MV-4-11 (cell line): ENCODE results near the gene CYTL1.
A peak's percentile ranks its signal among the peaks of the same experiment; 100 is the strongest.
"Not testable (repeated sequence)": the region's sequence is repeated elsewhere in the genome, so short reads cannot be mapped to it uniquely, and the experiment has no call there.

ENCODE experiments used
- DNase-seq: peaks from one replicate; lab custom pipeline; 2025; lab: John Stamatoyannopoulos, UW

CYTL1 gene

GRCh38 chr4:5019274-5019673, at the start of gene CYTL1:
CYTL1 (minus strand) TSS chr4:5019458; CDS start chr4:5019445, 13 bp downstream.
- no peak for DNase-seq

- no peak for DNase-seq
Observed at GRCh38 chr4:5067908-5068307, 48.6 kb upstream of the CYTL1 start.

- DNase-seq, result not testable (repeated sequence)
Observed at GRCh38 chr4:5066968-5067367, 47.7 kb upstream of the CYTL1 start.

GRCh38 chr4:5066101-5066500, 46.8 kb upstream of the CYTL1 start:
- no peak for DNase-seq

DNA sequence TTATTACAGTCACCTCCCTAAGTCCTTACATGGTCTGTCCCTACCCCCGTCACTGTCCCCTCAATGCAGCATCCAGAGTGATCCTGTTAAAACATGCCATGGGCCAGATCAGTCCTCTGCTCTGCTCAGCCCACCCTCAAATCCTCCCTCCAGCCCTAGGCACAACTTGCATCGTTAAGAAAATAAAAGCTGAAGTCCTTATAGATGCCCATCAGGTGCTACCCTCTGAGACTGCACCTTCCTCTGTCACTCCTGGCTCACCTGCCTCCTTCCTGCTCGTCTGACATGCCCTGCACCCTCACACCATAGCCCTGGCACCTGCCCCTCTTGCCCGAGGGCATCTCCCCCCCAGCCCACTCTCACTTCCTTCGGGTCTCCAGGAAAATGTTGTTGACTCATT, 36.2 kb upstream of the CYTL1 start:
- no peak for DNase-seq

GRCh38 chr4:5054532-5054931, 35.3 kb upstream of the CYTL1 start:
- DNase-seq, result no peak

DNA sequence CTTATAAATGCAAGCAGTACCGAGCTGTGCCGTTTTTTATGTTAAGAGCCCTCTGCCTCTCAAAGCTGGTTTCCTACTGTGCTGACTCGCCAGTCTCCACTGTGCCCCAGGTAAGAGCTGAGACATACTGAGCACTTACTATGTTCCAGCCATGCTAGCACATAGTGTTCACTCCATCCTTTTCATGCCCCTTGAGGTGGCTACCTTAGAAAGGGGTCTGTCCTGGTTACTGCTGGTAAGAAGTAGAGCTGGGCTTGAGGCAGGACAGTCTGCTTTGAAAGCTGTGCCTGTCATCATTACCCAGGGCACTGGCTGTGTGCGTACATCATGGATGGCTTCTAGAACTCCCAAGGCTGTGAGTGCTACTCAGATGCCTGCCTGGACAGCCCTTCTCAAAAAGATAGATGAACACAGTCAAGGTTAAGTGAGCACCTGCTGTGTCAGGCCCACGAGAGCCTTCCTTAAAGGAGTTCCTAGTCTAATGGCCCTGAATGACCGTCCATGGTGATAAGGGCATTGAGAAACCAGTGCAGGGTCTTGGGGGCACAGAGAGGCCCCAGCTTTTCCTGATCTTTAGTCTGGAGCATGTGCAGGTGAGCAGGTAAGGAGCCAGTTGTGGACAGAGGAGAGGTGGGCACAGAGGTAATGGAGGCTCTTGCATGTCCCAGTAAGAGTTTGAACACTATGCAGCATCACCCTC, 33.6 kb upstream of the CYTL1 start:
- DNase-seq, result no peak

- no peak for DNase-seq
Observed at GRCh38 chr4:5052204-5052702, 33.0 kb upstream of the CYTL1 start.

DNA sequence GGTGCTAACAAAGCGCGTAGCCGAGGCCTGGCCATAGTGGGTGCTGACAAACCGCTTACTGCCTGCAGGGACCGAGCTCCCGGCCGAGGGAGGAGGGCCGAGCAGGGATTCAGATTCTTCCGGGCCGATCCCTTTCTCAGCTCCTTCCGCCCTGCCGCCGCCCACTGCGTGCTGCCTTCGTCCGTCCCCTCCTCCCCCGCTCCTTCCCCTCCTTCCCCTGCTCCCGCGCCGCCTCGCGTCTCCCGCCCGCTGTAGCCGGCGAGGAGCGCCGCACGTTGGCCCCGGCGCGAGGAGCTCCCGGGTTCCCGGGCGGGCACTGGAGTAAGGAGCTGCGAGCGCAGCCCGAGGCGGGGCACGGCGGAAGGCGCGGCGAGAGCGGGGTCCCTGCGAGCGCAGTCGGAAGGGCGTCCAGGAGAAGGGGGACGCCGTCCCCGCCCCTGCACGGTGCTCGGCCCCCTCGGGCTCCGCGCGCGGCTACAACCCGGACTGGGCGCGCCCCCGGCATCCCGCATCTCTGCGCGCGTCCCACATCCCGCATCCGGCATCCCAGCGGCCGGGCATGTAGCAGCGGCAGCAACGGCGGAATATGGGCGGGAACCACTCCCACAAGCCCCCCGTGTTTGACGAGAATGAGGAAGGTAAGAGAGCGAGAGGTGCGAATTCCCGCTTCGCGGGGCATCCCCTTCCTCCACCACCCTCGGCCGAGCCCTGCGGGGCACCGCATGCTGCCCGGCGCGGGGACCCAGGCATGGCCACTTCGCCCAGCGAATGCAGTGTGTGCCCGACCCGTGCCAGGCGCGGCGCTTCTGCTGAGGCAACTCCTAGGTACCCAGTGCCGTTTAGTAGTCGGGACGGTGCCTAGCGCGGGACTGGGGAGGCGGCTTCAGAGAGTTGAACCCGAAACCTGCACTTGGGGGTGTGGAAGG, 32.3 kb upstream of the CYTL1 start, which contains the start of gene STK32B:
STK32B (plus strand) TSS at position 203 of the 926 bp plus-strand sequence.
- DNase-seq, result no peak

DNA sequence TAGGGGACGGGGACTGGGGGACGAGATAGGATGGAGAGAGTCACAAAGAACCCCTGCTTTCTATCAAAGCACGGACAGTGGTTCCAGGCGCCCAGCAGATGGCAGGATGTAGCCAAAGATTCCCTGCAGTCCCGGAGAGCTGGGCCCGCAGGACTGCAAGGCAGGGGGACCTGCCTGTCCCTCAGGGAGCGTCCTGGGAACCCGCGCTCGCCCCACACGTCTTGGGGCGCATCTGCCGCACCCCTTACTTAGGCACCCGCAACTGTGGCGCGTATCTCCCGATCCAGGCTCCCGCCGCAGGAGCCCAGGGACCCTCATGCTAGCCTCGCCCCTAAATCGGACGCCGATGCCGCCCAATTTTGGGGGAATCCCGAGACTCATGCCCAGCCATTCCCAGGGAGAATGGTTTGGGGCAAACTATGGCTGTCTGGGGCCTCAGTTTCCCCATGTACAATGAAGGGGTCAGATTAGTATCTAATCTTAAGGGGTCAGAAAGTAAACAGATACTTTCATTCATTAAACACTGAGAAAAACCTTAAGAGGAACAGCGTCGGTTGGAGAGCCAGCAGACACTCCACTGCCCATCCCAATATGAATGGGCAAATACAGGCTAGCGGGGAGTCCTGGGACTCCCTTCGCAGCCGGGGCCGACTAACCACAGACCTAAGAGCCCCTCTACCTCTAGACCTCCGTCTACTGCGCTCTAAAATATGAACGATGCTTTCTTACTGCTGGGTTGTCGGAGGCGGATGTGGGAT, 31.4 kb upstream of the CYTL1 start:
- DNase-seq, result peak; percentile 38

- DNase-seq, result no peak
Observed at GRCh38 chr4:5048721-5049120, 29.5 kb upstream of the CYTL1 start.

- peak; percentile 89 for DNase-seq
Observed at GRCh38 chr4:5045097-5045496, 25.8 kb upstream of the CYTL1 start.

DNA sequence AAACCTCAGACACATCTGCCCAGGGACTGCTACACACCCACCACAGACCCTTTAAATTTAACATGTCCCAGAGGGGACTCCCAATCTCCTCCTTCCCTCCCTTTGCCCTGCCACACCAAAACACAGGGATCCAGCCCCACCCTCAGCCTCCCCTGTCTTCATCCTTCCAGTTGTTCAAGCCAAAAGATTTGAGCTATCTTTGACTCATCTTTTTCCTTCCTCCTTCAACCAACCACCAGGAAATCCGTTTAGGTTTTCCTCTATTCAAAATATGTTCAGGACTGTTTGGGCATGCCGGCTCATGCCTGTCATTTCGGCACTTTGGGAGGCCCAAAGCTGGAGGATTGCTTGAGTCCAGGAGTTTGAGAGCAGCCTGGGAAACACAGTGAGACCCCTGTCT, 25.1 kb upstream of the CYTL1 start:
- DNase-seq, result no peak

GRCh38 chr4:5043579-5043978, 24.3 kb upstream of the CYTL1 start:
- no peak for DNase-seq

GRCh38 chr4:5041699-5042098, 22.4 kb upstream of the CYTL1 start:
- no peak for DNase-seq

- peak; percentile 3 for DNase-seq
Observed at GRCh38 chr4:5040856-5041620, 21.8 kb upstream of the CYTL1 start.

DNA sequence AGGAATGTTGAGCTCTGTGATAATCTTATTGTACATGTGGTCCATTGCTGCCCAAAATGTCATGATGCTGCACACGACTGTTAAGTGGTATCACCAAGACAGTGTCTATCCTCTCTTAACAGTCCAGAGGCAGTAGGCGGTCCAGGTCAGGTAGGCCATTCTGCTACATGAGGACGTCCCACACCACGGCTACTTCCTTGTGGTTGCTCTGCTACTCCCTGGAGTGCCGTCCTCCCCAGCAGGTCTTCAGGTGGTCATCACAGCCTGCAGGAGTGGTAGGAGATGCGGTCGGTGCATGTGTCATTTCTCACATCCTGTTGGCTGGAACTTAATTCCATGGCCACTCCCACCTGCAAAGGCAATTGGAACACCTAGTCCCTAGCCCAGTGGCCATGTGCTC, 20.5 kb upstream of the CYTL1 start:
- DNase-seq, result no peak

DNA sequence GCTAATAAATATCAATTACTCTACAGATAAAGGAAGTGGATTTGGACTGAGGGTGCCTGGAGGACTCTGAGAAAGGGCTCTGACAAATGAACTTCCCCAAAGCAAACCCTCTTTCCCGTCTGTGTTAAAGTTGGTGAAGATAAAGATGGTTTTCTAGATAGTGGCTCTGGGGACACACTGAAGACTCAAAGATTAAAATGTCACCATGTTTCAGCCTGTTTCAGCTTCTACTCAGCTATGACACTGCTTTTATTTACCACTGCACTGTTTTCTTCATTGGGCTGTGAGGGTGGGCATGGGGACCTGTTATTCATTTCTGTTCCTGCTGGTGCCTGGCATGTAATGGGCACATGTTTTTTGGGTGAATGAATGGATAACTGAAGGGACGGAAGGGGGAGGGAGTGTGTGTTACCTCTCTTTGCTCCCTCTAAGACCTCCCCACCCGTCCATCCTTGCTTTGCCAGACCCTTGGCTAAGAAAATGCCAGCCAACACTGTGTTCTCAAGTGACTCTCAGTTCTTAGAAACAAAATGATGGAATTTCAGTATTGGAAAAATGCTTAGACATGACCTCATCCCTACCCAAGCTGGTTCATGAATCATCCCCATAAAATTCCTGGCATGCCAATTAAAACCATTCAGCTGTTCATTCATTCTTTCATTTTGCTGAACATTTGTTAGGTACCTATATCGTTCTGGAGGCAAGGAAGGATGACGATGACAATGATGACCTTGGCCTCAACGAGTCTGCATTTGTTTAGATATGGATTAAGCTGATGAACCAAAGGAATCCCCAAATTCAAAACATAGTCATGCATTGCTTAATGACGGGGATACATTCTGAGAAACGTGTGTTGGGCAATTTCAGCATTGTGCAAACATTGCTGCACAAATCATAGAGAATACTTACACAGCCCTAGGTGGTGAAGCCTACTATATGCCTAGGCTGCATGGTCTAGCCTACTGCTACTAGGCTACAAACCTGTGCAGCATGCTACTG, 18.6 kb upstream of the CYTL1 start:
- peak; percentile 84 for DNase-seq

GRCh38 chr4:5036239-5036638, 17.0 kb upstream of the CYTL1 start:
- no peak for DNase-seq

DNA sequence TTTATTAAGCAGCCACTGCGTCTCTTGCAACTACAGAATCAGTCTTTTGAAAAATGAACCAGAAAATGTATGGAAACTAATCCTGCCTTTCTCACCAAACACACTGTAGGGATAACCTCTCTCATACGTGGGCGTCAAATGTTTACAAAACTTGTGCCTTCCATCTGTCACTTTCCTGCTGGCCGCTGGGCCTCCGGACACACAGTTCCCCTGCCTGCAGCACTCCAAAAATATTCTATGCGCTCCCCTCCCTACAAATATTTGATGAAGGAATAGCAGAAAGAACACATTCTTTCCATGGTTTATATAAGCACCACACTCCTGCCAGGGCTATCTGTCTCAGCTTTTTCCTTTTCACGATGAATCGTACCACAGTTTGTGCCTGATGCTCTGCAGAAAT, 14.9 kb upstream of the CYTL1 start:
- DNase-seq, result no peak
